Measurements from ENCODE around the gene TRPC3.
"Not testable (repeated sequence)": the region's sequence is repeated elsewhere in the genome, so short reads cannot be mapped to it uniquely, and the experiment has no call there.

The TRPC3 gene

DNA sequence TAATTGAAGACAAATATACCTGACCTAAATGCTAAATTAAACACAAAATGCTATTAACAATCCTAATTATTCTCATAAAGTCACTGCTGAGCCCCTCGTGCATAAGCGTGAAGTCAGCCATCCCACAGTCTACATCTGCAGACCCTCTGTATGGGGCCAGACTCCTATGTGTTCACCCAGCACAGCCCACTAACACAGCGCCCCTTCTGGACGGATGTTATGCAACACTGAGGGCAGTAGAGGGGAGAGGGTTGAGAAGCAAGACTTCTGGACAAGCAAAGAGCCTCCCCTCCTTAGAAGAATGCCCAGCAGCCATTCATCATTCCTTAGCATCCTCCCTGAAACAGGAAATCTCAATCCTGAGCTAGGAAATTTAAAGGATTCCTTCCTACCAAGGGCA, 7.9 kb downstream of the TRPC3 start:
- no peak for DNase-seq

DNA sequence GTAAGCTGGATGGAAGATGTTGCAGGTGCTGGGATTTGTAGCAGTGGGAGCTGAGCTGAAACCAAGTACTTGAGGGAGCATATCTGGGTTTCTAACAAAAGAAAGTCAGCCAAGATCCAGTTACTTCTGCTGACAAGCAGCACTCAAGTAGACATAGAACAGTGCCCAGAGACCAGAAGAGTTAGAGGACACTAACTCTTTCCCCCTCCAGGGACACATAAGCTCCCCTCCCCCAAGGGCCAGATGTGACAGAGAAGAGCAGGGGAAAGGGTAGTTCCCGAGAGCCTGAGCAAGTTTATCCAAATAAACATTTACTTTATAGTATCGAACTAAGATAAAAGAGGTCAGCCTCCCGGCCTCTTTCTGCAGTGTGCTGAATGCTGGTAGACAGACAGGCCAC, 12.2 kb downstream of the TRPC3 start:
- no peak for DNase-seq

GRCh38 chr4:121938282-121939092, 13.4 kb downstream of the TRPC3 start:
- DNase-seq, result no peak

GRCh38 chr4:121936101-121936500, 15.8 kb downstream of the TRPC3 start:
- no peak for DNase-seq

DNA sequence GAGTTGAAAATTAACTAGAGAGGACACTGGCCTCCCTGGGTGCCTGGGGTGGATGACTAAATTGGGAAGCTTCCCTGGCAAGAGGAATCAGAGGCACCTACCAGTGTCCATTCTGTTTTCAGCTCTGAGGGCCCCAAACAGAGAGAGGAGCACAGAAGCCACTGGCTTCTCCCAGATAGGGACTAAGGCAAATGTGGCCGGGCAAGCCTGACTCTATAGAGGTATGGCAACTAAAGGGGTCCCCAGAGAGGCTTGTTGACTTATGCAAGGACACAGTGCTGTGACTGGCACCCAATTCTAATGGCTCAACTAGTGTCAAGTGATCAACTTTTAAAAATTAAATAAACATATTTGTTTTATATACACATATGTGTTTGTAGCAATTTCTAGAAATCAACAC, 17.2 kb downstream of the TRPC3 start:
- no peak for DNase-seq

- no peak for DNase-seq
Measured at GRCh38 chr4:121932212-121932974, 19.5 kb downstream of the TRPC3 start.

GRCh38 chr4:121930304-121930703, 21.6 kb downstream of the TRPC3 start:
- DNase-seq, result no peak

DNA sequence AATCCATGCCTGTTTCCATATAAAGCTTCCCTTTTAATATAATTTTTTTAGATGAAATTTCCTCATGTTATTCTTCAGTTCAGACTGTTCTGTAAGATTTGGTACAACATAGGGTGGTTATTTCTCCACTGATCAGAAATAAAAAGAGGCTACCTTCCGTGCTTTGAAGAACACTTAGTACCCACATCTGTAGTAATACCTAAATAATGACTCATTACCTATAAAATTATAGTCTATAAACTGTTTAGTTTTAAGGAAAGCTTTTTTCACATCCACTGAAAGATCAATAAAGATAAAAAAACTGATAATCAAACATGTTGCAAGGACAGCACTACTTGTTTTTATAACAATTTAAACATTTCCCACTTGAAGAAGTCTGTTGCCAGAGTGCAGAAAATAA, 23.9 kb downstream of the TRPC3 start:
- no peak for DNase-seq

DNA sequence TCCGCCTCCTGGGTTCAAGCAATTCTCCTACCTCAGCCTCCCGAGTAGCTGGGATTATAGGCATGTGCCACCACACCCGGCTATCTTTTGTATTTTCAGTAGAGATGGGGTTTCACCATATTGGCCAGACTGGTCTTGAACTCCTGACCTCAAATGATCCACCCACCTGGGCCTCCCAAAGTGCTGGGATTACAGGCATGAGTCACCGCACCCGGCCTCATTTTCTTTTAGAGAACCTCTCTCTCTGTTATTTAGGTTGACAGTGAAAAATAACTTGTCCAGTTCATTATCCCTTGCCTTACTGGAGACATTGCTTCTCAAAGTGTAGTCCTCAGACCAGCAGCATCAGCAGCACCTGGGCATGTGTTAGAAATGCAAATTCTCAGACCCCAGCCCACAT, 25.4 kb downstream of the TRPC3 start:
- not testable (repeated sequence) for DNase-seq

GRCh38 chr4:121923306-121923705, 28.6 kb downstream of the TRPC3 start:
- DNase-seq, result no peak

GRCh38 chr4:121913667-121914066, 38.2 kb downstream of the TRPC3 start:
- DNase-seq, result no peak

GRCh38 chr4:121908346-121908745, 43.5 kb downstream of the TRPC3 start:
- no peak for DNase-seq

DNA sequence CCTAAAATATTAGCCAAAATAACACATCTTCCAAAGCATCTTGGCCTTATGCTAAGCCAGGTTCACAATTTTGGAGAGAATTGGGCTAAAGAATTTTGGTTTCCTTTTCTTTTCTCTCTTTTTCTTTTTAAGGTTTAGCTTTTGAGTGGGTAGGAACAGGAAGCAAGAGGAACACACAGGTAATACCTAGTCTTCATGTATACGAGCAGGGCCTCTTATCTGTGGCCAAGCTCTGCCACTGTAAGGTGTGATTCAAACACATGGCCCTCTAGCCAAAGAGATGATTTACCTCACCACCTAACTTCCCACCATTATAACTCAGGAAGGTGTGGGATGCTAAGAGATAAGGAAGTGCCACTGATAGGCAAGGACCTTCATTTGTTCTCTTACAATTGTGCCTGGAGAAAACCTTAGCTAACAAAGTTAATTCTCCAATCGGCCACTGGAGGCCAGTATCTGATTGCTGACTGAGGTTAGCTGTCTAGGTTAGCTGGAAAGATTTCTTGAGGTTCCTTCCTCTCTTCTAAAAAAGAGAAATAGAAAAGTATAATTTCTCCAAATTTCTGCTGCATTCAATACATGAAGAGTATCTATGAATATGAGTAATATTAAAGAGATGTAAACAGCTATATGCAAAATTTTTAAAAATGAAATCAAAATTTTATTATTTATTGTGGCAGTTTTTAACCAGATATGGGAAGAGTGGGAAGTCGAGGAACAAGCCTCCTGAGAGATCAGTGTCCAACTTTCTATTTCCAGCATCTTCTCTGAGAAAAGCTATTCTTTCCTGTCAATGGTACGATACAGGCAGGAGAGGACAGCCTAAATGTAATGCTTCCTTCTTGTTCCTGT, 51.5 kb downstream of the TRPC3 start:
- DNase-seq, result no peak

GRCh38 chr4:121898150-121898549, 53.7 kb downstream of the TRPC3 start:
- no peak for DNase-seq

GRCh38 chr4:121888134-121888533, 63.7 kb downstream of the TRPC3 start:
- DNase-seq, result no peak

- DNase-seq, result no peak
Measured at GRCh38 chr4:121885115-121885514, 66.7 kb downstream of the TRPC3 start.

DNA sequence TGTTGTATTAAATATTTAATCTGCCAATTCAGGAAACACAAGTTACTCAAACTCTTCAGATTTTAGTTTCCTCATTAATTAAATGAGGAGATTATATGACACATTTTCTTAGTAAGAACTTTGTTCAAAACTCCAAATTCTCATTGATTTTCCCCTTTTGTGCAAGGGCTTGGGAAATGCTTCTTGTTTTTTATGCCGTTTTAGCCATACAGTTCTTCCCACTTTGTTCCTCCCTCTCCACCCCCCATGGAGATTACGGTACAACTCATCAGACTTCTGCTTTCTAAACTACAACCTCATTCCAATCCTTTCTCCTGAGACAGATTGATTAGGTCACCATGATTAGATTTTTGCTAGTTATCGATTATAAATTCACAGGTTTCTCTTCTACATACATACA, 70.7 kb downstream of the TRPC3 start:
- no peak for DNase-seq

GRCh38 chr4:121879135-121879534, 72.7 kb downstream of the TRPC3 start:
- DNase-seq, result no peak

DNA sequence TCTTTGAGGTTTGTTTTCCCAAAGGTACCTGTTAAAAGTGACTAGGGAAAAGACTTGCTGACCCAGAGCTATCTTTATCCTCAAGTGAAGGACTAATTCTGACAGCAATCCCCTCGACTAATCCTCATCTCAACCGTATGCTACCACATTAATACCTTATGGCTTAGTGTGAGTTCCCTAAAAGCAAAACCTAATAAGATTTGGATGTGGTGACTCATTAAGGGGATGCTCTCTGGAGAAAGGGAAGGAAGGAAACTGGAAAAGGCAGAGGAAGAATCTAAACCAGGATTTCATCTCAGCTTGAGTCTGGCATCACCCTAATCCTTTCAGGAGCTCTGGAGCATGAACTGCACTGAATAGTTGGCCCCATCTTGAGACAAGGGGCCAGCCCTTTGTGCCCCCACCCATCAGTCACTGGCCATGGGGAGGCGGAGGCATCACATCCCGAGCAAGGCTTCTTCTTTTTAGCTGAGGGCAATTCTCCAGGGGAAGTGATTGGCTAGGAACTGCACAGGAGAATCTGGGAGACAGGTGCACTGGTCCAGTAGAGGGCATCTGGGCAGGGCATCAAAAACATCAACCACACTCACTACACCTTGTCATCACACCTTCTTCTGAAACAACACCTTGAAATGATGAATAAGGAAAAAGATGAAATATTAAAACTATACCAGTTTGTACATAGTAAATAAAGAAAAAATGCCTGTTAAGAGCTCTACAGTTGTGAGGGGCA, 74.7 kb downstream of the TRPC3 start:
- DNase-seq, result no peak

DNA sequence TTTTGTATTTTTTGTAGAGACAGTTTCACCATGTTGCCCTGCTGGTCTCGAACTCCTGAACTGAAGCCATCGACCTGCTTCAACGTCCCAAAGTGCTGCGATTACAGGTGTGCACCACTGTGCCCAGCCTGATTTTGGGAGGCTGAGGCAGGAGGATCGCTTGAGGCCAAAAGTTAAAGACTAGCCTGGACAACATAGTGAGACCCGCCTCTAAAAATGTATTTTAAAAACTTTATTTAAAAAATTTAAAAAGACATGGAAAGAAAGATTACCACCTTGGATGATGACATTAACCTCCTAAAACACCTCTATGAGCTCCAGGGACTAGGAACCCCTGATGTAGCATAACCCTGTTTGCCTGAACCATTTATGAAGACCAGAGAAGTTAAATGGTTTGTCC, 75.8 kb downstream of the TRPC3 start:
- no peak for DNase-seq

DNA sequence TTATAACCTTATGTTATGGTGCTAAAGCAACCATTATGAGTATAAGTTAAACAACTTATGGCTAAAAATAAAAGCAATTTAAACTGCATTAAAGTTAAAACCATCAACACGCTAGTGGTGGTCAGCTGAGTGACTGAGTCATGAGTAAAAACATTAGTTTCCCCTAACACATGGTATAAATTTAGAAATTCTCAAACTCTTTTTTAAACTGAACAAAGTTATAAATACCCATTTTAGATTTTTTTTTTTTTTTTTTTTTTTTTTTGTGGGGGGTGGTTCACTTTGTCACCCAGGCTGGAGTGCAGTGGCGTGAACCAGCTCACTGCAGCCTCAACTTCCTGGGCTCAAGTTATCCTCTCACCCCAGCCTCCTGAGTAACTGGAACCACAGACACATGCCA, 76.2 kb downstream of the TRPC3 start:
- DNase-seq, result no peak

GRCh38 chr4:121873604-121874003, 78.3 kb downstream of the TRPC3 start:
- DNase-seq, result no peak

Data from NCI-H1436 treated with DMSO at 0.1 percent for 48 hours (cell line).